ENCODE measurements around the gene BRPF1.

DNA sequence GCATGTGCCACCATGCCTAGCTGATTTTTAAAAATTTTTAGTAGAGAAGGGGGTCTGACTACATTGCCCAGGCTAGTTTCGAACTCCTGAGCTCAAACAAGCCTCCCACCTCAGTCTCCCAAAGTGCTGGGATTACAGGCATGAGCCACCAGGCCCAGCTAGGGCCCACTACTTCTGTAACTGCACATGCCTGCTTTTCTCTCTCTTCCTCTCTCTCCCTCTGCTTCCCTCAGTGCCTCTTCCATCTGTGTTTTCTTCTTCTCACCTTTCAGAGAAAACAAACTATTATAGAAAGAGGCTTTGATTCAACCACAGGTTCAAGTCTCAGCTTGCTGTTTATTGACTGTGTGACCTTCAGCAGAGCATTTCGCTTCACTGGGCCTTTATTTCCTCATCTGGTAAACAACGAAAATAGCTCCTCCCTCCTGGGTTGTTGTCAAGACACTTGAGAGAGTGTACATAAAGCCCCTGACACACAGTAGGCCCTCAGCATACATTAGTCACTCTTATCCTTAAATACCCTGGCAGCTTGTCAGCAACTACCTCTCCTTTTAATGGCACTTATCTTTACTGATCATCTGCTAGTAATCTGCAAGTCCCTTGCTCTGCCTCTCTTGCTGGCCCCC is 50.6 kb downstream of the BRPF1 start:
- TF ChIP-seq RXRA (IDR thresholded peaks at IDR 0.05) = no peak
- TF ChIP-seq, protein P1, sequence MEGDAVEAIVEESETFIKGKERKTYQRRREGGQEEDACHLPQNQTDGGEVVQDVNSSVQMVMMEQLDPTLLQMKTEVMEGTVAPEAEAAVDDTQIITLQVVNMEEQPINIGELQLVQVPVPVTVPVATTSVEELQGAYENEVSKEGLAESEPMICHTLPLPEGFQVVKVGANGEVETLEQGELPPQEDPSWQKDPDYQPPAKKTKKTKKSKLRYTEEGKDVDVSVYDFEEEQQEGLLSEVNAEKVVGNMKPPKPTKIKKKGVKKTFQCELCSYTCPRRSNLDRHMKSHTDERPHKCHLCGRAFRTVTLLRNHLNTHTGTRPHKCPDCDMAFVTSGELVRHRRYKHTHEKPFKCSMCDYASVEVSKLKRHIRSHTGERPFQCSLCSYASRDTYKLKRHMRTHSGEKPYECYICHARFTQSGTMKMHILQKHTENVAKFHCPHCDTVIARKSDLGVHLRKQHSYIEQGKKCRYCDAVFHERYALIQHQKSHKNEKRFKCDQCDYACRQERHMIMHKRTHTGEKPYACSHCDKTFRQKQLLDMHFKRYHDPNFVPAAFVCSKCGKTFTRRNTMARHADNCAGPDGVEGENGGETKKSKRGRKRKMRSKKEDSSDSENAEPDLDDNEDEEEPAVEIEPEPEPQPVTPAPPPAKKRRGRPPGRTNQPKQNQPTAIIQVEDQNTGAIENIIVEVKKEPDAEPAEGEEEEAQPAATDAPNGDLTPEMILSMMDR (IDR thresholded peaks at IDR 0.05; ENCODE audit: low read depth, low read length, missing input control) = no peak
- TF ChIP-seq, protein P2, sequence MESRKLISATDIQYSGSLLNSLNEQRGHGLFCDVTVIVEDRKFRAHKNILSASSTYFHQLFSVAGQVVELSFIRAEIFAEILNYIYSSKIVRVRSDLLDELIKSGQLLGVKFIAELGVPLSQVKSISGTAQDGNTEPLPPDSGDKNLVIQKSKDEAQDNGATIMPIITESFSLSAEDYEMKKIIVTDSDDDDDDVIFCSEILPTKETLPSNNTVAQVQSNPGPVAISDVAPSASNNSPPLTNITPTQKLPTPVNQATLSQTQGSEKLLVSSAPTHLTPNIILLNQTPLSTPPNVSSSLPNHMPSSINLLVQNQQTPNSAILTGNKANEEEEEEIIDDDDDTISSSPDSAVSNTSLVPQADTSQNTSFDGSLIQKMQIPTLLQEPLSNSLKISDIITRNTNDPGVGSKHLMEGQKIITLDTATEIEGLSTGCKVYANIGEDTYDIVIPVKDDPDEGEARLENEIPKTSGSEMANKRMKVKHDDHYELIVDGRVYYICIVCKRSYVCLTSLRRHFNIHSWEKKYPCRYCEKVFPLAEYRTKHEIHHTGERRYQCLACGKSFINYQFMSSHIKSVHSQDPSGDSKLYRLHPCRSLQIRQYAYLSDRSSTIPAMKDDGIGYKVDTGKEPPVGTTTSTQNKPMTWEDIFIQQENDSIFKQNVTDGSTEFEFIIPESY (IDR thresholded peaks at IDR 0.05) = no peak
- no peak for TF ChIP-seq RAD21 (IDR thresholded peaks at IDR 0.05)
- TF ChIP-seq, protein P3, sequence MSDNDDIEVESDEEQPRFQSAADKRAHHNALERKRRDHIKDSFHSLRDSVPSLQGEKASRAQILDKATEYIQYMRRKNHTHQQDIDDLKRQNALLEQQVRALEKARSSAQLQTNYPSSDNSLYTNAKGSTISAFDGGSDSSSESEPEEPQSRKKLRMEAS (IDR thresholded peaks at IDR 0.05) = no peak
- TF ChIP-seq EGR1 (IDR thresholded peaks at IDR 0.05; ENCODE audit: low read depth in 2 of 2) = no peak
- TF ChIP-seq, protein P4, sequence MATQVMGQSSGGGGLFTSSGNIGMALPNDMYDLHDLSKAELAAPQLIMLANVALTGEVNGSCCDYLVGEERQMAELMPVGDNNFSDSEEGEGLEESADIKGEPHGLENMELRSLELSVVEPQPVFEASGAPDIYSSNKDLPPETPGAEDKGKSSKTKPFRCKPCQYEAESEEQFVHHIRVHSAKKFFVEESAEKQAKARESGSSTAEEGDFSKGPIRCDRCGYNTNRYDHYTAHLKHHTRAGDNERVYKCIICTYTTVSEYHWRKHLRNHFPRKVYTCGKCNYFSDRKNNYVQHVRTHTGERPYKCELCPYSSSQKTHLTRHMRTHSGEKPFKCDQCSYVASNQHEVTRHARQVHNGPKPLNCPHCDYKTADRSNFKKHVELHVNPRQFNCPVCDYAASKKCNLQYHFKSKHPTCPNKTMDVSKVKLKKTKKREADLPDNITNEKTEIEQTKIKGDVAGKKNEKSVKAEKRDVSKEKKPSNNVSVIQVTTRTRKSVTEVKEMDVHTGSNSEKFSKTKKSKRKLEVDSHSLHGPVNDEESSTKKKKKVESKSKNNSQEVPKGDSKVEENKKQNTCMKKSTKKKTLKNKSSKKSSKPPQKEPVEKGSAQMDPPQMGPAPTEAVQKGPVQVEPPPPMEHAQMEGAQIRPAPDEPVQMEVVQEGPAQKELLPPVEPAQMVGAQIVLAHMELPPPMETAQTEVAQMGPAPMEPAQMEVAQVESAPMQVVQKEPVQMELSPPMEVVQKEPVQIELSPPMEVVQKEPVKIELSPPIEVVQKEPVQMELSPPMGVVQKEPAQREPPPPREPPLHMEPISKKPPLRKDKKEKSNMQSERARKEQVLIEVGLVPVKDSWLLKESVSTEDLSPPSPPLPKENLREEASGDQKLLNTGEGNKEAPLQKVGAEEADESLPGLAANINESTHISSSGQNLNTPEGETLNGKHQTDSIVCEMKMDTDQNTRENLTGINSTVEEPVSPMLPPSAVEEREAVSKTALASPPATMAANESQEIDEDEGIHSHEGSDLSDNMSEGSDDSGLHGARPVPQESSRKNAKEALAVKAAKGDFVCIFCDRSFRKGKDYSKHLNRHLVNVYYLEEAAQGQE (IDR thresholded peaks at IDR 0.05) = peak; percentile 18
- peak; percentile 25 for TF ChIP-seq SP1 (IDR thresholded peaks at IDR 0.05)
- TF ChIP-seq JUND (IDR thresholded peaks at IDR 0.05) = no peak
- no peak for TF ChIP-seq TAF1 (conservative IDR thresholded peaks at IDR 0.05)
- no peak for TF ChIP-seq GABPA (IDR thresholded peaks at IDR 0.05 in 1 of 2, conservative IDR thresholded peaks at IDR 0.05 in 1 of 2)
- no peak for TF ChIP-seq NR2F2 (IDR thresholded peaks at IDR 0.05)
- peak; percentile 17 to 28 for TF ChIP-seq HNF4A (conservative IDR thresholded peaks at IDR 0.05)
- no peak for TF ChIP-seq FOXA1 (IDR thresholded peaks at IDR 0.05)
